Progenitor cell of endocrine pancreas (in vitro differentiated cells): ENCODE data around the gene KCNJ6. TPM values are rescaled to one million over a fixed set of nuclear protein-coding genes. Genes with fewer than 3 reads are reported as not detected.

Source experiments
- DNase-seq: peaks from one replicate; pipeline ENCODE4 v3.0.0; 2021; ENCODE audit warnings: low spot score; ENCODE audit not compliant: unreplicated experiment
- H3K27ac Mint-ChIP-seq: 2 replicates; pipeline ENCODE4 v1.8.0; 2021; ENCODE audit warnings: mild to moderate bottlenecking, moderate library complexity, mixed read lengths
- H3K27me3 Mint-ChIP-seq: 2 replicates; pipeline ENCODE4 v1.8.0; 2021; ENCODE audit warnings: mixed read lengths
- H3K36me3 Mint-ChIP-seq: 2 replicates; pipeline ENCODE4 v1.8.0; 2022; ENCODE audit warnings: mixed read lengths; ENCODE audit not compliant: insufficient read depth
- H3K4me1 Mint-ChIP-seq: 2 replicates; pipeline ENCODE4 v1.8.0; 2021; ENCODE audit warnings: low read depth, mixed read lengths
- H3K4me3 Mint-ChIP-seq: 2 replicates; pipeline ENCODE4 v1.8.0; 2021; ENCODE audit warnings: low read depth, mild to moderate bottlenecking, moderate library complexity, mixed read lengths
- H3K9me3 Mint-ChIP-seq: 2 replicates; pipeline ENCODE4 v1.8.0; 2021; ENCODE audit warnings: low read depth, mixed read lengths
- total RNA-seq: library from RNA; stranded (reverse); gene quantifications from 2 replicates; pipeline ENCODE4 v1.2.1, GENCODE V29; 2021
- TF ChIP-seq, protein P1 (sequence below): fragments of 200-600 bp; sonication (generic); IDR thresholded peaks from one replicate; pipeline ENCODE4 v1.5.0; 2021; ENCODE audit warnings: antibody characterized with exemption, mild to moderate bottlenecking; ENCODE audit not compliant: unreplicated experiment

The KCNJ6 gene
- total RNA-seq, 1 donor from 2014 or later, result 3.3 TPM

DNA sequence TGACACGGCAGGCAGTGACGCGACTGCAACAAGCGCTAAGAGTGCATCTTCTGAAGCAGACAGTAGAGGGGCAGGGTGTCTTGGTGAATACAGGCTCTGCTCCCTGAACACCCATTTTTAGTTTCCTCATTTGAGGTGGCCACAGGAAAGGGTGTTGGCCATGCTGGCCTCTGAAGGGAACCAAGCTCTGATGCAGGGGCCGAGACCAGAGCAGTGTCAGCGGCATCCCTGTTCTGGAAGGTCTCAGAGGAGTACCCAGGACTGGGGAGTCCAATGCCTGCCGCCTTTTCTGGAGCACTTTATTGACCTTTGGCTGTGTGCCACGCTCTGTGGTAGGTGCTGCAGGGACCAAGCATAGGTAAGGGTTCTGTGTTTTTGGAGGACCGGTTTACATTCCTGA lies 100.4 kb downstream of the KCNJ6 start:
- Mint-ChIP-seq H3K4me1 (peaks cover 10% of the 10 kb centered on the region), H3K9me3 (peaks cover 12% of the 10 kb centered on the region), H3K27me3 (no peaks in the 10 kb centered on the region), H3K27ac (no peak overlapping the region), H3K4me3 (no peak overlapping the region), H3K36me3 (no peaks in the 10 kb centered on the region)
- DNase-seq, result no peak
- TF ChIP-seq, protein P1, sequence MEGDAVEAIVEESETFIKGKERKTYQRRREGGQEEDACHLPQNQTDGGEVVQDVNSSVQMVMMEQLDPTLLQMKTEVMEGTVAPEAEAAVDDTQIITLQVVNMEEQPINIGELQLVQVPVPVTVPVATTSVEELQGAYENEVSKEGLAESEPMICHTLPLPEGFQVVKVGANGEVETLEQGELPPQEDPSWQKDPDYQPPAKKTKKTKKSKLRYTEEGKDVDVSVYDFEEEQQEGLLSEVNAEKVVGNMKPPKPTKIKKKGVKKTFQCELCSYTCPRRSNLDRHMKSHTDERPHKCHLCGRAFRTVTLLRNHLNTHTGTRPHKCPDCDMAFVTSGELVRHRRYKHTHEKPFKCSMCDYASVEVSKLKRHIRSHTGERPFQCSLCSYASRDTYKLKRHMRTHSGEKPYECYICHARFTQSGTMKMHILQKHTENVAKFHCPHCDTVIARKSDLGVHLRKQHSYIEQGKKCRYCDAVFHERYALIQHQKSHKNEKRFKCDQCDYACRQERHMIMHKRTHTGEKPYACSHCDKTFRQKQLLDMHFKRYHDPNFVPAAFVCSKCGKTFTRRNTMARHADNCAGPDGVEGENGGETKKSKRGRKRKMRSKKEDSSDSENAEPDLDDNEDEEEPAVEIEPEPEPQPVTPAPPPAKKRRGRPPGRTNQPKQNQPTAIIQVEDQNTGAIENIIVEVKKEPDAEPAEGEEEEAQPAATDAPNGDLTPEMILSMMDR, result no peak

DNA sequence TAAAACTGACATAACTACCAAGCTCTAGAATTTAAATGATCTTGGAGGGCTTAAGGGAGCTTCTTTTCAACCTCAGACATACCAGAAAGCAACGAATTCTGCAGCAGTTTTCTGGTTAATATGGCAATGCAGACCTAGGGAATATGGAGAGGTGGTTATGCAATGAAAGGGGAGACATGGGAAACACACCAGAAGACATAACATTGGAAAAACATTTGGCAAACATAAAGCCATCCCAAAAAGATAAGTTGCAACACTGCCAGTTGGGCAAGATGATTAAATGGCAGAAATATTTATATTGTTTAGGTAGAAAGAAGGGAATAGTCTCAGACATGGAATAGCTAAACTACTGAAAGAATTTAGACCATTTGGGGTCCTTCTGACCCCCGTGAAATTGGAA lies 104.5 kb downstream of the KCNJ6 start:
- DNase-seq, result no peak
- Mint-ChIP-seq H3K4me3 (no peak overlapping the region), H3K27ac (no peak overlapping the region), H3K27me3 (no peaks in the 10 kb centered on the region), H3K9me3 (peaks cover 12% of the 10 kb centered on the region), H3K4me1 (no peaks in the 10 kb centered on the region), H3K36me3 (no peaks in the 10 kb centered on the region)
- TF ChIP-seq, protein P1, result no peak

DNA sequence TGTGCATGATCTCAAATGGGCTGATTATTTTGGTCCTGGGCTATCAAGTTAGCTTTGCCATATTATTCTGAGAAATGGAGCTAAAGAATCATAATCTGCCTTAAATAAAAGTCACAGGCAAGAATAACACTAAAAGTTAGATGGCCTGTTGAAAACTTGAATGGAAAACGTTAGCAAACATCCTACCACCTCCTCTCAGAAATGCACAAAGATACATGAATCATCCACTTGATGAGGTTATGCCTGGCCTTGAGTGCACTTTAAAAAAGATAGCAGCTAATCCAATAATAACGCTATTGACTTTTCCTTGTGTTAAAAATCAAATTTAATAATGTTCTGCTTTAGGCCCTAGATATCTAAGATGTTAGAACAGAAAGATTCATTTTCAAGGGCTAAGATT lies 108.0 kb downstream of the KCNJ6 start:
- Mint-ChIP-seq H3K4me3 (no peak overlapping the region), H3K4me1 (no peaks in the 10 kb centered on the region), H3K27me3 (no peaks in the 10 kb centered on the region), H3K36me3 (no peaks in the 10 kb centered on the region), H3K27ac (no peak overlapping the region), H3K9me3 (peaks cover 17% of the 10 kb centered on the region)
- TF ChIP-seq, protein P1, result no peak
- no peak for DNase-seq

- no peak overlapping the region for H3K27ac Mint-ChIP-seq
- peaks cover 9% of the 10 kb centered on the region for H3K9me3 Mint-ChIP-seq
- H3K4me1 Mint-ChIP-seq, result peaks cover 9% of the 10 kb centered on the region
- DNase-seq, result no peak
- H3K4me3 Mint-ChIP-seq, result no peak overlapping the region
- H3K36me3 Mint-ChIP-seq, result no peaks in the 10 kb centered on the region
- peaks cover 6% of the 10 kb centered on the region for H3K27me3 Mint-ChIP-seq
- TF ChIP-seq, protein P1, result no peak
Observed at GRCh38 chr21:37805266-37805665, 111.0 kb downstream of the KCNJ6 start.

DNA sequence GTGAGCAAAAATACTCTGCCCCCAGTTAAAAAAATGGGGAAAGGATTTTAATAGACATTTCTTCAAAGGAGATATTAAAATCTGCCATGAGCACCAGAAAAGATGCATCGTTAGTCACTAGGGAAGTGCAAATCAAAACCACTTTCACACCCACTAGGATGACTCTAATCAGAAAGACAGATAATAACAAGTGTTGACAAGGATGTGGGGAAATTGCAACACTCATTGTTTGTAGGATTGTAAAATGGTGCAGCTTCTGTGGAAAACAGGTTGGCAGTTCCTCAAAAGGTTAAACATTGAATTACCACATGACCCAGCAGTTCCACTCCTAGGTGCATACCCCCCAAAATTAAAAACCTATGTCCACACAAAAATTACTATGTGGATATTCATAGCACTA lies 112.3 kb downstream of the KCNJ6 start:
- peaks cover 9% of the 10 kb centered on the region for H3K9me3 Mint-ChIP-seq
- H3K27ac Mint-ChIP-seq, result no peak overlapping the region
- H3K36me3 Mint-ChIP-seq, result no peaks in the 10 kb centered on the region
- H3K27me3 Mint-ChIP-seq, result peaks cover 6% of the 10 kb centered on the region
- H3K4me3 Mint-ChIP-seq, result no peak overlapping the region
- peaks cover 9% of the 10 kb centered on the region for H3K4me1 Mint-ChIP-seq
- TF ChIP-seq, protein P1, result no peak
- no peak for DNase-seq
